ENCODE measurements around the gene SPATA1. TPM values are rescaled to one million over a fixed set of nuclear protein-coding genes. Genes with fewer than 3 reads are reported as not detected.

Gene SPATA1
- total RNA-seq, 3 donors from 2014 or later, result 0.46 TPM; not detected in 2

Other genes with a start within 250 kb of the SPATA1 start
- under 1 TPM in 1 of 3 donors, not detected in 2; 0.99 TPM for gene SAMD13, start 204.7 kb upstream of the SPATA1 start, total RNA-seq
- gene DNASE2B, start 107.9 kb upstream of the SPATA1 start, total RNA-seq, result not detected
- 10 to 100 TPM; 88.2 to 96.1 (median 92.9) TPM for gene RPF1, start 27.1 kb upstream of the SPATA1 start, total RNA-seq
- gene GNG5, start 195 bp downstream of the SPATA1 start, total RNA-seq, result 100 to 1,000 TPM; 102 to 112 (median 105) TPM
- 1 to 10 TPM; 6.3 to 7.2 (median 6.9) TPM for gene CTBS, start 68.1 kb downstream of the SPATA1 start, total RNA-seq
- 1 to 10 TPM; 5.7 to 8.7 (median 8.4) TPM for gene SSX2IP, start 184.1 kb downstream of the SPATA1 start, total RNA-seq

Data from activated T-cell treated with anti-CD3 and anti-CD28 coated beads, Interleukin-2, amount 50 U/mL, for 4 hours (primary cell).